GM12801 (cell line): ENCODE data around the gene JAM3.

Experiments used
- CTCF ChIP-seq: IDR thresholded peaks from one replicate; pipeline ENCODE4 v1.5.1; 2011; ENCODE audit warnings: control low read depth; ENCODE audit not compliant: insufficient read length; ENCODE audit errors: extremely low read depth

JAM3 gene

GRCh38 chr11:134052988-134053945 lies 15.6 kb upstream of the JAM3 start:
- no peak for TF ChIP-seq CTCF

GRCh38 chr11:134055029-134055428 lies 13.8 kb upstream of the JAM3 start:
- no peak for TF ChIP-seq CTCF

GRCh38 chr11:134060316-134060715 lies 8.6 kb upstream of the JAM3 start:
- TF ChIP-seq CTCF = no peak

- TF ChIP-seq CTCF = no peak
Measured at GRCh38 chr11:134062265-134063123, 6.4 kb upstream of the JAM3 start.

- TF ChIP-seq CTCF = no peak
Measured at GRCh38 chr11:134063124-134063495, 5.8 kb upstream of the JAM3 start.

- TF ChIP-seq CTCF = no peak
Measured at GRCh38 chr11:134063991-134064747, 4.7 kb upstream of the JAM3 start.

GRCh38 chr11:134065381-134065780 lies 3.5 kb upstream of the JAM3 start:
- TF ChIP-seq CTCF = no peak
